Nephron progenitor cell (in vitro differentiated cells): ENCODE results near the gene PIK3C2G.

Experiments used
- DNase-seq: peaks from one replicate; pipeline ENCODE4 v3.0.0; 2021
- H3K27ac Mint-ChIP-seq: 2 replicates; pipeline ENCODE4 v1.8.0; 2021; ENCODE audit warnings: mild to moderate bottlenecking, moderate library complexity, mixed read lengths
- H3K27me3 Mint-ChIP-seq: 2 replicates; pipeline ENCODE4 v1.8.0; 2021; ENCODE audit warnings: mild to moderate bottlenecking, low read depth, mixed read lengths; ENCODE audit not compliant: poor library complexity
- H3K36me3 Mint-ChIP-seq: 2 replicates; pipeline ENCODE4 v1.8.0; 2021; ENCODE audit warnings: low read depth, mixed read lengths
- H3K4me1 Mint-ChIP-seq: 2 replicates; pipeline ENCODE4 v1.8.0; 2021; ENCODE audit warnings: mixed read lengths
- H3K4me3 Mint-ChIP-seq: 2 replicates; pipeline ENCODE4 v1.8.0; 2021; ENCODE audit warnings: mild to moderate bottlenecking, moderate library complexity, mixed read lengths
- H3K9me3 Mint-ChIP-seq: 2 replicates; pipeline ENCODE4 v1.8.0; 2021; ENCODE audit warnings: mild to moderate bottlenecking, moderate library complexity, mixed read lengths
- TF ChIP-seq, protein P1 (sequence below): fragments of 200-600 bp; sonication (generic); IDR thresholded peaks from 2 replicates; pipeline ENCODE4 v1.5.0; 2021; ENCODE audit warnings: antibody characterized with exemption

Gene PIK3C2G

DNA sequence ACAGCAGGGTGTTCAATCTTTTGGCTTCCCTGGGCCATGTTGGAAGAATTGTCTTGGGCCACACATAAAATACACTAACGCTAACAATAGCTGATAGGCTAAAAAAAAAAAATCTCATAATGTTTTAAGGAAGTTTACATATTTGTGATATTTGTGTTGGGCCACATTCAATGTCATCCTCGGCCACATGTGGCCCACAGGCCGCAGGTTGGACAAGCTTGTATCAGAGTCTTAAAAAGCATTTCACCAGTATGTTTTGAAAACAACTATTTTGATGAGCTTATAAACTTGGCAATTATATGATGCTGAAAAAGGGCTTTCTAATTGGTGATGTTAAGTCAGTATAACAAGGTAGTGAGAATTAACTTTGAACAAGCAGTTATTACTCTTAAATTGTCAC is 78.9 kb downstream of the PIK3C2G start:
- H3K4me3 Mint-ChIP-seq: no peak overlapping the region
- no peaks in the 10 kb centered on the region for H3K36me3 Mint-ChIP-seq
- DNase-seq: no peak
- H3K27ac Mint-ChIP-seq: no peak overlapping the region
- no peaks in the 10 kb centered on the region for H3K27me3 Mint-ChIP-seq
- TF ChIP-seq, protein P1, sequence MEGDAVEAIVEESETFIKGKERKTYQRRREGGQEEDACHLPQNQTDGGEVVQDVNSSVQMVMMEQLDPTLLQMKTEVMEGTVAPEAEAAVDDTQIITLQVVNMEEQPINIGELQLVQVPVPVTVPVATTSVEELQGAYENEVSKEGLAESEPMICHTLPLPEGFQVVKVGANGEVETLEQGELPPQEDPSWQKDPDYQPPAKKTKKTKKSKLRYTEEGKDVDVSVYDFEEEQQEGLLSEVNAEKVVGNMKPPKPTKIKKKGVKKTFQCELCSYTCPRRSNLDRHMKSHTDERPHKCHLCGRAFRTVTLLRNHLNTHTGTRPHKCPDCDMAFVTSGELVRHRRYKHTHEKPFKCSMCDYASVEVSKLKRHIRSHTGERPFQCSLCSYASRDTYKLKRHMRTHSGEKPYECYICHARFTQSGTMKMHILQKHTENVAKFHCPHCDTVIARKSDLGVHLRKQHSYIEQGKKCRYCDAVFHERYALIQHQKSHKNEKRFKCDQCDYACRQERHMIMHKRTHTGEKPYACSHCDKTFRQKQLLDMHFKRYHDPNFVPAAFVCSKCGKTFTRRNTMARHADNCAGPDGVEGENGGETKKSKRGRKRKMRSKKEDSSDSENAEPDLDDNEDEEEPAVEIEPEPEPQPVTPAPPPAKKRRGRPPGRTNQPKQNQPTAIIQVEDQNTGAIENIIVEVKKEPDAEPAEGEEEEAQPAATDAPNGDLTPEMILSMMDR: no peak
- H3K9me3 Mint-ChIP-seq: no peaks in the 10 kb centered on the region
- H3K4me1 Mint-ChIP-seq: peaks cover 19% of the 10 kb centered on the region

DNA sequence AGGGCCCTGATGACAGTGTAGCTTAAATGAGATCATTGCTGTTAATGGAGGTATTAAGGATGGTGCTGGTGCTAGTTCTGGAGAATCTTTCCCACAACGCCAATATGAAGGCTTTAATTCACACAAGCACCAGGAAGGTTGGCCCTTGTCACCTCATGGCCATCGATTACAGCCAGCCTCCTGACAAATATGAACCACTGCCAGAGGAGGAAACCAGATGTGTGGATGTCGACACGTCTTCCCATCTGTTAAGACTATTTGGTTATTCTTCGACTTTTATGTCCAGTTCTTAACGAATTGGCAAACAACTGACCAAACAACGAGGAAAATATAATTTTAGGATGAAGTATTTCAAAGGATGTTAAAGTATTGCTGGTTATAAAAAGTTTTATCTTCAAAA is 79.5 kb downstream of the PIK3C2G start:
- no peak overlapping the region for H3K27ac Mint-ChIP-seq
- H3K4me1 Mint-ChIP-seq: peaks cover 25% of the 10 kb centered on the region
- H3K27me3 Mint-ChIP-seq: no peaks in the 10 kb centered on the region
- H3K4me3 Mint-ChIP-seq: no peak overlapping the region
- H3K36me3 Mint-ChIP-seq: no peaks in the 10 kb centered on the region
- no peaks in the 10 kb centered on the region for H3K9me3 Mint-ChIP-seq
- TF ChIP-seq, protein P1: no peak
- no peak for DNase-seq

DNA sequence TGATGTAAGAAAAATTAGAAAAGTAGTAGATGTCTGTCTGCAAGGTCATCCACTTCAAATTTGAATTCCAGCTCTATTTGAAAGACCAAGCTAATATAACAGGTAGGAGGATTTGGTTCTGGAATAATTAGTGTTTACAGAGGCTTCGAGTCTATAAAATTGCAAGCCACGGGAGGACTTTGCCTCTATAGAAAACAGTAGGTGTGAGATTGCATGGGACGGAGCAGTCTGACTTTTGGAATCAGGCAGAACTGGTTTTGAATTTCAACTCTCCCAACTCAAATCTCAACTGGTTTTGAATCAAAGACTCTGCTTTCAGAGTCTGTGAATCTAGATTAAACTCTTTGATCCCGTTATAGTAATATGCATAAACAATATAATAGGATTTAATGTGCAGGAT is 82.4 kb downstream of the PIK3C2G start:
- TF ChIP-seq, protein P1: no peak
- peaks cover 3% of the 10 kb centered on the region for H3K27me3 Mint-ChIP-seq
- no peak overlapping the region for H3K27ac Mint-ChIP-seq
- H3K4me3 Mint-ChIP-seq: no peak overlapping the region
- H3K4me1 Mint-ChIP-seq: peaks cover 25% of the 10 kb centered on the region
- H3K9me3 Mint-ChIP-seq: no peaks in the 10 kb centered on the region
- no peaks in the 10 kb centered on the region for H3K36me3 Mint-ChIP-seq
- DNase-seq: no peak

DNA sequence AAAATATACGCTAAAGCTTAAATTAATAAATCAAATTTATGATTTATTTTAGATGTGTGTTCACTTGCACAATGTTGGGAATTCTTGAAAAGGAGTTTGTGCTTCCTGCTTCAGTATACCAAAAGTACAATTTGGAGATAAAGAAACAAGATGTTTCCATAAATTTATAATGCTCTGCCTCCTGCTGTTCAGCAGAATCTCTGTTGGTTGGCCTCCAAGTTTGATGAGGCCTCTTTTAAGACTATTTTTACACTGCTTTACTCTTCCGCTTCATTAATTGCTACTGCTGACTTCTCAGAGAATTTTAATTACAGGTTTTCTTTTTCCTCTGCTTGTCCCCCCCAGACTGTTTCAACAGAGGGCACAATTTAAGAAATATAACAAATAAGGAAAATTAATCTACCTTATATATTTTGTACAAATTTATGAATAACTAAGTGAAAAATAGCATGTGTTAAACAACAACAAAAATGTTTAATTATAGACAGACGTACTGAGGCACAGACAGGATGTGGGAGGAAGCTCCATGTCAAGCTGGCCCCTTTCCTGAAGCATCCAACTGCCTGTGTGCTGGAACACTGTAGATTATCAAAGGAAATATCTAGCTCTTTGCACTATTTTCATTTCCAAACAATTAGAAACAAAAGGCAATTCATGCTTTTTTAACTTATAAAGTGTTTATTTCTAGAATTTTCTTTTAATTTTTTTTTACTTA is 83.9 kb downstream of the PIK3C2G start:
- no peak overlapping the region for H3K27ac Mint-ChIP-seq
- no peak for DNase-seq
- H3K4me3 Mint-ChIP-seq: no peak overlapping the region
- H3K9me3 Mint-ChIP-seq: no peaks in the 10 kb centered on the region
- peaks cover 3% of the 10 kb centered on the region for H3K27me3 Mint-ChIP-seq
- H3K36me3 Mint-ChIP-seq: no peaks in the 10 kb centered on the region
- H3K4me1 Mint-ChIP-seq: peaks cover 25% of the 10 kb centered on the region
- TF ChIP-seq, protein P1: no peak

DNA sequence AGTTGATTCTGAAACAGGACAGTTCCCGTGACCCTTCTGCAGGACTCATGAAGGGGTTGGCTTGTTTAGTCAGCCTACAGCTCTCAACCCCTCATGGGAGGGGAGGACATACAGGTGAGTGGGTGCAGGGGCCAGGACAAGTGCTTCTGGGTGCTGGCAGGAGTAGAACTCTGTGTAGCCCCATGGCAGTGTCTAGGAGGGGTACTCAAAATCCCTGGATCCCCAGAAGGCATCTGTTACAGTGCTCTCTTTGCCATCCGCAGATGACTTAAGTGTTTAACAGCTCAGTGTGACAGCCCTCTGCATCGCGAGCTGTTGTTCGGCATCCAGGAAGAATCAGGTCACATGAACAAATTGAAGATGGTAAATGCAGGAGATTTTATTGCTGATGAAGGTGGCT is 91.0 kb downstream of the PIK3C2G start:
- TF ChIP-seq, protein P1: no peak
- DNase-seq: no peak
- Mint-ChIP-seq H3K4me3 (no peak overlapping the region), H3K9me3 (peaks cover 6% of the 10 kb centered on the region), H3K4me1 (no peaks in the 10 kb centered on the region), H3K27me3 (no peaks in the 10 kb centered on the region), H3K27ac (no peak overlapping the region), H3K36me3 (no peaks in the 10 kb centered on the region)

DNA sequence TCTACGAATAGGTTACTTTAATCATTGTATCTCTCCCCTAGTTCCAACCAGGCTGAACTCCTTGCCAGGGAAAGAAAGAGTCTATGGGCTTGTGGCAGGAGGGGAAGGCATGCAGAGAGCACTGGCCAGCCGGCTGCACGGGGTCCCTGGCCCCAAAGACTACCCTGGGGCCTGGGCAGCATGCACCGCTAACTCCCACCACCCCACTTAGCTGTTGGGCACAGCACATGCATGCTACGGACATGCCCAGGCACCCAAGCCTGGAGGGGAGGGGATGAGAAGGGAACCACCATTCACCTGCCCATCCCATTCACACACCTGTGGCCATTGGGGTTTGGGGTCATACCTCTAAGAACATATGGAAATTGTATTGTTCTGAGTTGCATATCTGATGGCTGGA is 94.1 kb downstream of the PIK3C2G start:
- Mint-ChIP-seq H3K4me1 (no peaks in the 10 kb centered on the region), H3K27me3 (peaks cover 5% of the 10 kb centered on the region), H3K9me3 (peaks cover 6% of the 10 kb centered on the region), H3K4me3 (no peak overlapping the region), H3K36me3 (no peaks in the 10 kb centered on the region), H3K27ac (no peak overlapping the region)
- TF ChIP-seq, protein P1: no peak
- no peak for DNase-seq
